Iris pigment epithelial cell (primary cell): ENCODE results near the gene FXYD5.
A peak's percentile ranks its signal among the peaks of the same experiment; 100 is the strongest.
"Not testable (repeated sequence)": the region's sequence is repeated elsewhere in the genome, so short reads cannot be mapped to it uniquely, and the experiment has no call there.

ENCODE experiments used
- DNase-seq: peaks from one replicate; pipeline ENCODE4 v3.0.0-alpha.2; 2011; ENCODE audit warnings: low read depth

Gene FXYD5

DNA sequence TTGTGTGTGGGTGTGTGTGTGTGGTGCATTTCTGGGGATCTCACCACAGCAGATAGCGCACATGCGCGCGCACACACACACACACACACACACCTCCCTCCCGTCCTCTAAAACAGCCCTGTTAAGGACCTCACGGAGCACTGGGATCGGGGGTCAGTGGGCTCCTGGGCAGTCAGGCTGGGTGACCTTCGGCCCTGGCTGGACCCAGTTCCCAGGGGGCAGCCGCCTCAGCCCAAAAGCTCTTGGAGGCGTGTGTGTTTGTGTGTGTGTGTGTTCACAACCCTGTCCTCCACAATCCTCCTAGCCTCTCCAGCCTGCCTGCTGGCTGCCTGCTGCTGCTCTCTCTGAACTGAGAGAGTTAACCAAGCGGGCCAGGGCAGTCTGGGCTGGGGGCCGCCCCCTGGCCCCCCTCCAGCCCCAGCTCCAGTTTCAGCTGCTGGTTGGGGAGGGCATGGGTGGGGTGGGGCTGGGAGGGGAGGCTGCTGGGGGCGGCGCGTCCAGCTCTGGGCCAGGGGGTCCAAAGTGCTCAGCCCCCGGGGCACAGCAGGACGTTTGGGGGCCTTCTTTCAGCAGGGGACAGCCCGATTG is 16.1 kb upstream of the FXYD5 start, which contains the start of gene FXYD1:
Gene FXYD1 (plus strand): TSS at position 520 of the 588 bp plus-strand sequence. CDS start 1,256 bp downstream, outside the sequence.
- DNase-seq, result no peak

DNA sequence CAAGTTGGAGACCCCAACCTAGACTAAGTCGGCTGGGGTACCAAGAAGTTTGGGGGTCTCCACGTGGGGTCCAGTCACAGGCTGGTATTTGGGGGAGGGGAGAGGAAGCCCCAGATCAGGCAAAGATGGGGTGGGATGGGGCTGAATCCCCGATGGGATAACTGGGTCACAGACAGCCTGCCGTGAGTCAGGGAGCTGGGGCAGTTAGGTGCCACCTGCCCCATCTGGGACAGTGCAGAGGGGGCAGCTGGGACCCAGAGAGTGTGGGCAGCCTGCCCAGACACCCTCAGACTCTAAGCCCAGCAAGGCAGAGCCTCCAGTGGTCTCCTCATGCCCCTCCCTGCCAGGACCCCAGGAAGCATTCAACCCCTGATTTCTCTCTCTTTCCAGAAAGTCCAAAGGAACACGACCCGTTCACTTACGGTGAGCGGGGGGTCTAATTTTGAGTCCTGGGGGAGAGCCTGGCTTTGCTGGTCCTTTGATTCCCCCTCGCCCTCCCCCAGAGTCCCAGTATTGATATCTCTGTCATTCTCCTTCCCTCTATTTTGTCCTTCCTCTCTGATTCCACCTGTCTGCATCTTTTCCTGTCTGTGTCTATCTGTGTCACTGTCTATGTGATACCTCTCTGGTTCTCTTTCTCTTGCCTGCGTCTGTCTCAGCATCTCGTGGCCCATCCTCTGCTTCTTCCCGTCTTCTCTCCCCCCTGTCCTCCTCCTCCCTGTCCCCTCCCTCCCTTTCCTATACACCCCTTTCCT is 14.2 kb upstream of the FXYD5 start:
- no peak for DNase-seq

DNA sequence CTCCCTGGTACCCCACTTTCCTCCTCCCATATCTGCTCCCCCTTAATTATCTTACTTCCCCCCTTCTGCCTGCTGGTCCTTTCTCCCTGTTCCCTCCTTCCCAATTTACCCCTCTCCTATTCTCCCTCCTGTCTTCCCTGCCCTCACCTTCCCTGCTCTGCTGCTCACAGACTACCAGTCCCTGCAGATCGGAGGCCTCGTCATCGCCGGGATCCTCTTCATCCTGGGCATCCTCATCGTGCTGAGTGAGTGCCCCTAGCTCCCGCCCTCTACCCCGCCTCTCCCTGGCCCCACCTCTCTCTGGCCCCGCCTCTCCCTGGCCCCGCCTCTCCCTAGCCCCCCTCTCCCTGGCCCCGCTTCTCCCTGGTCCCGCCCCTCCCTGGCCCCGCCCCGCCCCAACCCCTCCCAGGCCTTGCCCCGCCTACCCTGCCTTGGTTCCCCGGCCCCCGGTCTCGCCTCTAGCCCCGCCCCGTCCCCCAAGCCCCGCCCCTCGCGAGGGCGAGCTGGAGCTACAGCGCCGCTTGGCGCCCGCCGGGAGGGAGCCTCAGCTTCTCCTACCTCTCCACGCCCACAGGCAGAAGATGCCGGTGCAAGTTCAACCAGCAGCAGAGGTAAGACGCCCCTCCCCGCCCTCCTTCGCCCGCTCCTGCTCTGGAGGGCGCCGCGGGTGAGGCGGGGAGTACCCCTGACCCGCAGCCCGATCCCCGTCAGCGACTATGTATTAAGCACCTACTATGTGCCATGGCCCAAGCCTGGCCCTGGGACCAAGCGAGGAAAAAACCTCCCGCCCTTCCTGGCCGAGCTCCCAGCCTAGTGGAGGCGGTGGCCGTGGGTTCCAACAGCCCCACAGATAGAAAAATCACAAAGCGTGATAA is 13.3 kb upstream of the FXYD5 start:
- peak; percentile 83 for DNase-seq

DNA sequence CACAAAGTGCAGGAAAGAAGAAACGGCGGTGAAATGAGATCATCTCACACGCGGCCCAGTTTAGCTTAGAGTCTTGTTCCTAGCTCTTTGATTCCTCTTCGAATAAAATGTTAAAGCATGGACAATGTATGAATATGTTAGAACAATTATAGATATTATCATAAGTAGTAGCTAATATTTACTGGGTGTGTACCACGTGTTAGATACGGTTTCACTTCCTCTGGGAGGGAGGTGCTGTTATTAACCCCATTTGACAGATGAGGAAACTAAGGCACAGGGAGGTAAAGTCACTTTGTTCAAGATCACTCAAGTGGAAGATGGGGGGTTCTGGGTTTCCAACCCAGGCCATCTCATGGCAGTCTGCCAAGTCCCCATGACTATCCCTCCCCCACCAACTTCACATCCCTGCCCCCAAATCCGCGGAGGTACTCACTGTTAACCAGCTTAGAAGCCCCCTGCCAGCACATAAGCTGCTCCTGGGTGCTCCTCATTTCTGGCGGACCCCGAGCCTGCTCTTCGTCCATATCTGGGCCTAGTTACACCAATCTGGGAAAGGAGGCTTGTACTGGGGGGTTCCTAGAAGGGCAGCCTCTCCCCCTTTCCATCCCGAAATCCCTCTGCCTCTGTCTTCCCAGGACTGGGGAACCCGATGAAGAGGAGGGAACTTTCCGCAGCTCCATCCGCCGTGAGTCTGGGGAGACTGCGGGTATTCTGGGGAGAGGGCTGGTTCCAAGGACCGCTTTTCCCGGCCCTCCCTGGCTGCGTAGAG is 12.5 kb upstream of the FXYD5 start:
- no peak for DNase-seq

DNA sequence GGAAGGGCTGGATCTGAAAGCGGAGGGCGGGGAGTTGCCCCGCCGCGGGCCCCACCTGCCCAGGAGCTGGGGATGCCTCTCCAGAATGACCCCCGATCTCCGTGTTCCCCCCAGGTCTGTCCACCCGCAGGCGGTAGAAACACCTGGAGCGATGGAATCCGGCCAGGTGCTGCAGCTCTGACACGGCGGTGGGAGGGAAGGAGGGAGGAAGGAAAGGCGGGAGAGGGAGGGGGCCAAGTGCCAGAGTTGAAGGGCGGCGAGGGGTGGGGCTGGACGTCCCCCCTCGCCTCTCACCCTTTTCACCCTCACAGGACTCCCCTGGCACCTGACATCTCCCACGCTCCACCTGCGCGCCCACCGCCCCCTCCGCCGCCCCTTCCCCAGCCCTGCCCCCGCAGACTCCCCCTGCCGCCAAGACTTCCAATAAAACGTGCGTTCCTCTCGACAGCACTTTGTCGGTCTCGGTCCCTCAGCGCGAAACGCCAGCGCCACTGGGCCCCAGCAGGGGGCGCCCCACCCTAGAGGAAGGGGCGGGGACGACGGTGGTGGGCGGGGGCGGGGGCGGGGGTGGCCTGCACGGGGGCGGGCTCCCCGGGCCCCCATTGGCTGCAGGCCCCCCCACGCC is 11.8 kb upstream of the FXYD5 start:
- no peak for DNase-seq

- DNase-seq, result no peak
These were observed 11.3 kb upstream of the FXYD5 start, which contains the start of gene FXYD7 for GRCh38 chr19:35143231-35143715. FXYD7 (plus strand) TSS chr19:35143255; CDS start chr19:35143334, 79 bp downstream.

DNA sequence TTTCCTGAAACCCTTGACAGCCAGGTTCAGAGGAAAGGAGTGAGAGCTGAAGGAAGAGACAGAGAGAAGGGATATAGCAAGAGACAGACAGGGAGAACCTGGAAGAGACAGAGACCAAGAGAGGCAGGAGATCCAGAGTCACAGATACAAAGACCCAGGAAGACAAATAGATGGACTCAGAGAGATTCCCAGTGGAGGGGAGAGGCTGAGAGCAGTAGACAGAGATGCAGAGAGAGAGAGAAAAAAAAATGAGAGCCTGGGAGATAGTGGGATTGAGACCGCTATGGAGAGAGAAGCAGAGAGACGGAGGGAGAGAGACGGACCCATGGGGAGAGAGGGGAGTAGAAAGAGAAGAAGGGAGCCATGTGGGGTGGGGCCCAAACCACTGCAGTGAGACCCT is 10.7 kb upstream of the FXYD5 start:
- no peak for DNase-seq

GRCh38 chr19:35144259-35144599 is 10.3 kb upstream of the FXYD5 start:
- no peak for DNase-seq

DNA sequence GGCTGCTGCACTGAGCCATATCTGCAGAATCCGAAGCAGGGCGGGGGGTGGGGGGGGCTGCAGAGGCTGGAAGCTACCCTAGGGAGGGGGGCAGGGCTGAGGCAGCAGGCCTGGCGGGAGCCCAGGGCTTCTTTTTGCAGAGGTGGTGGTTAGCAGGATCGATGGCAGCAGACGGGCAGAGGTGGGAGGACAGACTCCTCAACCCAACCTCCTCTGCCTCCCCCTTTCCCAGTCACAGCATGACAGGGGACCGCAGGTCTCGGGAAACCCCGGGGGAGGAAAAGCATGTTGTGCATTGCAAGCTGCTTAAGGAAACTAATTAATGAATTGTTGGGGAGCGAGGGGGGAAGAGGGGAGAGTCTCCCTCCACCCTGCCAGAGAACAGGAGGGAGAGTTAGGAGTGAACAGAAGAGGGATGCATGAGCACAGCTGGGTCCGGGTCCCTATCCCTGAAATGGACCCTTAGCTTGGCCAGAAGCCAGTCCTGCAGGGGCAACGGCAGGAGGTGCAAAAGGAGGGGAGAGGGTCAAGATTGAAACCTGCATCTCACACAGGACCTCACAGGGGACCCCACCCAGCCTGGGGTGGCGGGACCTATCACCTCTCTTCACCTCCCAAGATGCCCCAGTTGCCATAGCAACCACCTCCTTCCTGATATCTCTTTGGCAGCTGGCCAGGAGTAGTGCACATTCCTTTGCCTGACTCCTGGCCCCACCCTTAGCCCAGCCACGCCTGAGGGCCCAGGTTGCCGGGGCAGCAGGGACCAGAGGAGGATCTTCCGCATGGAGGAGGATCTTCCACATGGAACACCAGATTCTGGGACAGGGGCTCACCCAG is 9.7 kb upstream of the FXYD5 start:
- DNase-seq, result no peak

DNA sequence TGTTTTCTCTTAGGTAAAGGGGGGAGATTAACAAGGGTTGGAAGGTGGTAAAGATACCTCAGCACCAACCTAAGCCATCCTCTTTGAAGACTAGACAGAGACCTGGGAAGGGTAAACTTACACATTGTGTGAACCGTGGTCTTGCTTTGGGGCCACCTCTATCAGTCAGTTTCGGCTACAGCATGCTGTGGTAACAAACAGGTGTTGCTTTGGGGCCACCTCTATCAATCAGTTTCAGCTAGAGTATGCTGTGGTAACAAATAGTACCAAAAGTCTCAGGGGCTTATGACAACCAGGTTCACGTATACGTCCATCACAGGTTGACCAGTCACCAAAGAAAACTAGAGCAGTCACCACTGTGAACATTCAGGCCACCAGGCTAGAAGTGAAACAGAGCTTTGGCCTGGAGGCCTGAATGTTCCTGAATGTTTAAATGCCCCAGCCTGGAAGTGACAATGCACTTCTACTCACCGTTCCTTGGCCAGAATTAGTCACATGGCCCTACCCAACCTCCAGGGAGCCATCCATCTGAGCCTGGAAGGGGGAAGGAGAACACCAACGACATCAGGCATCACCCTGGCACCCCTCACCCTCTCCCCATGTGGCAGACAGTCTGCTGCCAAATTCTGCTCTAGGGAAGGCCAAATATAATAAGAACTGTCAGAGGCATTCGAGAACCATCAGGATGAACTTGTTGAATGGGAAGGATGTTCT is 7.6 kb upstream of the FXYD5 start:
- no peak for DNase-seq

GRCh38 chr19:35149463-35149862 is 5.1 kb upstream of the FXYD5 start:
- DNase-seq, result no peak

DNA sequence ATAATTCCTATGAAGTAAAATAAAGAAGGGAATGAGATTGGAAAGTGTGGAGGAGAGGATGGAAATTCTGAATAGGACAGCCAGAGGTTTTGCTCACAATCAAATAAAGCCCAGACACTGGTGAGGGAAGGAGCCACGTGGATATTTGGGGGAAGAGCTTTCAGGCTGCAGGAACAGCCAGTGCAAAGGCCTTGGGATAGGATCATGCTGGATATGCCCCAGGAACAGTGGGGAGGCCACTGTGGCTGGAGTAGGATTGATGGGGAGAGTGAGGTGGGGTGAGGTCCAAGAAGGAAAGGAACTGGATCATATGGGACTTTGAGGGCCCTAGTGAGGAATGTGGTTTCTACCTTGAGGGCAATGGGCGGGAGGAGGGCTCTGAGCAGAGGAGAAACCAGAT is 4.1 kb upstream of the FXYD5 start:
- no peak for DNase-seq

DNA sequence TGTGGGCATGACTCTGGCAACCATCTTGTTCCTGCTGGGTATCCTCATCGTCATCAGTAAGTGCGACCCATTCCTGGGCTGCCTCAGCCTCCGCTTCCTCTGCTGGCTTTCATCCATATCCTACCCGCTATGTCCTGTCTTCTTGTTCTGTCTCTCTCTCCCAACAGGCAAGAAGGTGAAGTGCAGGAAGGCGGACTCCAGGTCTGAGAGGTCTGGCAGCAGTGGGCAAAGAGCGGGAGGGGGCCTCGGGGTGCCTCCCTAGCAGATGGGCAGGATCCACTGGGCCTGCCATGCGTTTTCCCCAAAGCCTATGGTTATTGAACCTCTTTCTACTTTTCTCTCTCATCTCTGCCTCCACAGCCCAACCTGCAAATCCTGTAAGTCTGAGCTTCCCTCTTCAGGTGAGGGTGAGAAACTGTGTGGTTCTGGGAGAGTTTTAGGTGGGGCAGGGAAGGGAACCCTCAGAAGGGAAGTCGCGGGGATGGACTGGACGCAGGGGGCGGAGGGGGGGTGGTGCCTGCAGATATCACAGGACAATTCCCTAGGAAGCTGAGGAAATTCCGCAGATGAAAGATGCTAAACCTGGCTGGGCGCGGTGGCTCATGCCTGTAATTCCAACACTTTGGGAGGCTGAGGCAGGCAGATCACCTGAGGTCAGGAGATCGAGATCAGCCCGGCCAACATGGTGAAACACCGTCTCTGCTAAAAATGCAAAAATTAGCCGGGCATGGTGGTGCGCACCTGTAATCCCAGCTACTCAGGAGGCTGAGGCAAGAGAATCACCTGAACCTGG is 3.1 kb upstream of the FXYD5 start:
- no peak for DNase-seq

DNA sequence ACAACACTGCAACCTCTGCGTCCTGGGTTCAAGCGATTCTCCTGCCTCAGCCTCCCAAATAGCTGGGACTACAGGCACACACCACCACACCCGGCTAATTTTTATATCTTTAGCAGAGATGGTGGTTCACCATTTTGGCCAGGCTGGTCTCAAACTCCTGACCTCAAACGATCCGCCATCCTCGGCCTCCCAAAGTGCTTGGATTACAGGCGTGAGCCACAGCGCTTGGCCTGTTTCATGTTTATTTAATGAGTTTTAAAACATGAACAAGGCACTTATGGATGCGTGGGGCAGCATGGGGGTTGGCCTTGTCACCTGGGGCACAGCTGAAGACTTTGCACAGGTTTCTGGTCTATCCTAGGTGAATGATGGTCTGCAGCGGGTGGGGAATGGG is 1.4 kb upstream of the FXYD5 start:
- DNase-seq, result not testable (repeated sequence)

DNA sequence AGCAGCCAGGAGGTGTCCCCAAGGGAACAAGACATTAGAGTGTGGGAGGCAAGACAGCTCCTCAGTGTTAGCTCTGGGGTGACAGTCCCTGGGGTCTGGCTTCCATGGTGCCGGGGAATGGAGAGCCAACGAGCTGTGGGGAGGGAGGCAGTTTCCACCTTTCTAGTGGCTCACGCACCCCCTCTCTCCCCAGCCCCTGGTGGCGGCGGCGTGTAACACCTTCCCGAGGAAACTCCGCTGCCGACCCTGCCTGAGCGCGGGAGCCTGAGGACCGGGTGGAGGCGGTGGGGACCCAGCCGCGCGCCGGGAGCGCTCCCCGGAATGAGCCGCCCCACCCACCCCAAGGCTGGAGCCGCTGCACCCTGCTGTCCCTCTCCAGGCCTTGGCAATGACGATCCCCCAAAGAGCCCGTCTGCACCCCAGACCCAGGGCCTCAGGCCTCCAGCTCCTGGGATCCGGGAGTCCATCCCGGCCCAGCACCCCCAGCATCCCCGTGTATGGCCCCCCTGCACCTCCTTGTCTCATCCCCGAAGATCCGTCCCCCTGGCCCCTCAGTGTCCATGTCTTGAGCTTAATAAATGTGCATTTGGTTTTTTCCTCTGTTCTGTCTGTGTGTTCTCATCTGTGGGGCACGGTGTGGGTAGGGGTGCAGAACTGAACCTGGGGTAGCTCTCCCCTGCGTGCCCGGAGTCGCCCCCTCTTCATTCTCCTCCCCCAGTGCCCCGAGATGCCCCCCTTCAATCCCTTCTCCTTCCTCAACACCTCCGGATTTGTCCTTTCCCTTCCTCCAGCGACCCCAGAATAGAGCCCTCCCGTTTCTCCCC is 622 bp upstream of the FXYD5 start:
- peak; percentile 40 for DNase-seq

DNA sequence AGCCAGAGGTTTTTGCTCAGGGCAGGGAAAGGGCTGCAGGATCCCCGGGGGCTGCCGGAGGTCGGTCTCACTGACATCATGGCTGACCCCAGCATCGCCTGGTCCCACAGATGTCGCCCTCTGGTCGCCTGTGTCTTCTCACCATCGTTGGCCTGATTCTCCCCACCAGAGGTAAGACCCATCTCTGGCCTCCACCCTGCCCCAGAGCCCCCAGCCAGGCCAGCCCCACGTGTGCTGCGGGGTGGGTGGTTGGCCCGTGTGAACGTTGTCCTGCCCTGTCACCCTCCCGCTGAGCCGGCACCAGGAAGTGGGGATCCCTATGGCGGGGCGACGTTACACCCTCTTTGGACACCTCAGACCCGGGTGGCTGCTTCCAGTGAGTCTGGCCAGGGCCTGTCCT is 906 bp downstream of the FXYD5 start:
- no peak for DNase-seq

- no peak for DNase-seq
These were observed 1.6 kb downstream of the FXYD5 start for GRCh38 chr19:35155981-35156672.

GRCh38 chr19:35156673-35157014 is 2.1 kb downstream of the FXYD5 start:
- no peak for DNase-seq
